HG03103 (cell line): ENCODE data around the gene NSD1.
A peak's percentile ranks its signal among the peaks of the same experiment; 100 is the strongest.
"Not testable (repeated sequence)": the region's sequence is repeated elsewhere in the genome, so short reads cannot be mapped to it uniquely, and the experiment has no call there.

ENCODE experiments used
- ATAC-seq: cut with Tn5 transposase; IDR thresholded peaks from one replicate; pipeline ENCODE4 v1.9.1; 2021; ENCODE audit warnings: low read depth; ENCODE audit not compliant: unreplicated experiment

Gene NSD1

GRCh38 chr5:177303121-177303924 is 169.8 kb downstream of the NSD1 start, which contains the start of the genes PRELID1 and RAB24:
Gene PRELID1, plus strand, starts transcription at chr5:177303799. Its CDS starts 187 bp downstream, at chr5:177303986.
Gene RAB24, minus strand, starts transcription at chr5:177303719. Its CDS starts 431 bp downstream, at chr5:177303288.
- peak; percentile 48 for ATAC-seq

GRCh38 chr5:177303925-177304391 is 170.4 kb downstream of the NSD1 start:
- no peak for ATAC-seq

GRCh38 chr5:177304392-177305119 is 171.0 kb downstream of the NSD1 start:
- no peak for ATAC-seq

- ATAC-seq: not testable (repeated sequence)
Observed at GRCh38 chr5:177306103-177306640, 172.6 kb downstream of the NSD1 start.

GRCh38 chr5:177306674-177307543 is 173.3 kb downstream of the NSD1 start:
- no peak for ATAC-seq

- no peak for ATAC-seq
Observed at GRCh38 chr5:177307544-177308363, 174.2 kb downstream of the NSD1 start.

- no peak for ATAC-seq
Observed at GRCh38 chr5:177308740-177309139, 175.2 kb downstream of the NSD1 start.

- no peak for ATAC-seq
Observed at GRCh38 chr5:177309351-177310191, 176.0 kb downstream of the NSD1 start.

- no peak for ATAC-seq
Observed at GRCh38 chr5:177310332-177310731, 176.8 kb downstream of the NSD1 start.

- no peak for ATAC-seq
Observed at GRCh38 chr5:177310757-177311391, 177.3 kb downstream of the NSD1 start.

- peak; percentile 2 for ATAC-seq
Observed at GRCh38 chr5:177311392-177311722, 177.8 kb downstream of the NSD1 start.

GRCh38 chr5:177311723-177312648 is 178.4 kb downstream of the NSD1 start, which contains the start of gene MXD3:
Gene MXD3, minus strand, starts transcription at chr5:177311898. Its CDS starts 68 bp downstream, at chr5:177311830.
- peak; percentile 71 for ATAC-seq

GRCh38 chr5:177312649-177313181 is 179.1 kb downstream of the NSD1 start:
- peak; percentile 25 for ATAC-seq

- ATAC-seq: no peak
Observed at GRCh38 chr5:177313561-177314259, 180.1 kb downstream of the NSD1 start.

GRCh38 chr5:177314376-177315342 is 181.1 kb downstream of the NSD1 start:
- ATAC-seq: no peak
